Measurements from ENCODE around the gene EFNA3.

DNA sequence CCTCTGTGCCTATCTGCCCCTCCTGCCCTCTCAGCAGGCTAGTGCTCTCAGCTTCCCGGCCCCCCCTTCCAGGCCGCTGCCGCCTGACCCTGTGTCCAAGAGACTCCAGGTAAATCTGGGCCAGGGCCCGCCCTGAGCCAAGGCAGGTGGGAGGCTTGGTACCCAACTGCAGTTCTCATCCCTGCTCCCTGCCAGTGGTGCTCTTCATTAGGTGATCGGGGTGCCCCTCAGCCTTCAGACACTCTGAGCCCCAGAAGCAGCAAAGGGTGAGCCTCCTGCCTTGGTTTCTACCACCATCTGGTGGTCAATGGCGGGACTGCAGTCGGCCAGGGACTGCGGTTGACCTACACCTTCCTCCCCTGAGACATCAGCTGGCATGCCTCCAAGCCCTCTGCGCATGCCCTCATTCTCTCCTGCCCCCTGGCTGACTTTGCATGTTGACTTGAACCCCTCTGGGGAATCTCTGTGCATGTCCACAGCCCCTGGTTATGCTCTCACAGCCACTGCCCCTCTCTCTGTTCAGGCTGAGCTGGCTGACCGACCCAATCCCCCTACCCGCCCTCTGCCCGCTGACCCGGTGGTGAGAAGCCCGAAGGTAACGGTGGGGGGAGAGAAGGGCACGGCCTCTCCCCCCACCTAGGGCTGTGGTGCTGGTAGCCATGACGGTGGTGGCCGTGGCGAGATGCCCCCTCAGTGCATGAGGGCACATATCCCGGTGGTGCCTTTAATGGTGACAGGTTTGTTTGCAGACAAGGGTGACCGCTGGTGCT lies 17.1 kb upstream of the EFNA3 start:
- TF ChIP-seq, protein P1, sequence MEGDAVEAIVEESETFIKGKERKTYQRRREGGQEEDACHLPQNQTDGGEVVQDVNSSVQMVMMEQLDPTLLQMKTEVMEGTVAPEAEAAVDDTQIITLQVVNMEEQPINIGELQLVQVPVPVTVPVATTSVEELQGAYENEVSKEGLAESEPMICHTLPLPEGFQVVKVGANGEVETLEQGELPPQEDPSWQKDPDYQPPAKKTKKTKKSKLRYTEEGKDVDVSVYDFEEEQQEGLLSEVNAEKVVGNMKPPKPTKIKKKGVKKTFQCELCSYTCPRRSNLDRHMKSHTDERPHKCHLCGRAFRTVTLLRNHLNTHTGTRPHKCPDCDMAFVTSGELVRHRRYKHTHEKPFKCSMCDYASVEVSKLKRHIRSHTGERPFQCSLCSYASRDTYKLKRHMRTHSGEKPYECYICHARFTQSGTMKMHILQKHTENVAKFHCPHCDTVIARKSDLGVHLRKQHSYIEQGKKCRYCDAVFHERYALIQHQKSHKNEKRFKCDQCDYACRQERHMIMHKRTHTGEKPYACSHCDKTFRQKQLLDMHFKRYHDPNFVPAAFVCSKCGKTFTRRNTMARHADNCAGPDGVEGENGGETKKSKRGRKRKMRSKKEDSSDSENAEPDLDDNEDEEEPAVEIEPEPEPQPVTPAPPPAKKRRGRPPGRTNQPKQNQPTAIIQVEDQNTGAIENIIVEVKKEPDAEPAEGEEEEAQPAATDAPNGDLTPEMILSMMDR (conservative IDR thresholded peaks at IDR 0.05; ENCODE audit: low read depth, low read length): peak; percentile 99
- TF ChIP-seq EZH2phosphoT487 (IDR thresholded peaks at IDR 0.05; ENCODE audit: borderline replicate concordance, low read length) (no peak), EZH2 (IDR thresholded peaks at IDR 0.05; ENCODE audit: low read length, unreplicated experiment) (no peak)

Measured in PC-3 (cell line).